GM12865 (cell line): ENCODE measurements around the gene CDC42BPG.

Source experiments
- DNase-seq: peaks from one replicate; pipeline ENCODE4 v3.0.0; 2010; ENCODE audit warnings: low read depth
- H3K4me3 ChIP-seq: 2 replicates; pipeline ENCODE4 v1.5.1; 2011; ENCODE audit warnings: mild to moderate bottlenecking, low read depth, low read length, control low read depth
- TF ChIP-seq, protein P1 (sequence below): IDR thresholded peaks from 2 replicates; pipeline ENCODE4 v1.5.1; 2011; ENCODE audit warnings: low read length, control low read depth, low read depth, inconsistent platforms; ENCODE audit not compliant: insufficient read depth; ENCODE audit errors: missing control alignments

Gene CDC42BPG

DNA sequence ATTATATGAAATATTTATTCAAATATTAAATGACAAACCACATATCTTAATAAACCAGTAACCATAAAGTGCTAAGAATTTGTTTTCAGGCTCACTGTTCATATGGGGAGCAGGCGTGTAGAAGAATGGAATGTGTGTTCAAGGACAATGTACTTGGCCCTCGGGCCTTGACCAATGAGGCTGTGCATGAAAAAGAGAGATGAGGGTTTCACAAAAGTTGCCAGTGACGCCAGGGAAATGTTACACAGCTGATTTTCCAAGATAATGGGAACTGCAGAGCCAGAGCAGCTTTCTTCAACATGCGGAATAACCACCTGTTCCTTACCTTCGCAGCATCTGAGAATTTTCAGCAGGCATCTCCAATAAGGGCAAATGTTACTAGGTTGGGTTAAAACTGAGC is 70.3 kb downstream of the CDC42BPG start:
- no peak for DNase-seq
- no peak overlapping the region for H3K4me3 ChIP-seq
- TF ChIP-seq, protein P1, sequence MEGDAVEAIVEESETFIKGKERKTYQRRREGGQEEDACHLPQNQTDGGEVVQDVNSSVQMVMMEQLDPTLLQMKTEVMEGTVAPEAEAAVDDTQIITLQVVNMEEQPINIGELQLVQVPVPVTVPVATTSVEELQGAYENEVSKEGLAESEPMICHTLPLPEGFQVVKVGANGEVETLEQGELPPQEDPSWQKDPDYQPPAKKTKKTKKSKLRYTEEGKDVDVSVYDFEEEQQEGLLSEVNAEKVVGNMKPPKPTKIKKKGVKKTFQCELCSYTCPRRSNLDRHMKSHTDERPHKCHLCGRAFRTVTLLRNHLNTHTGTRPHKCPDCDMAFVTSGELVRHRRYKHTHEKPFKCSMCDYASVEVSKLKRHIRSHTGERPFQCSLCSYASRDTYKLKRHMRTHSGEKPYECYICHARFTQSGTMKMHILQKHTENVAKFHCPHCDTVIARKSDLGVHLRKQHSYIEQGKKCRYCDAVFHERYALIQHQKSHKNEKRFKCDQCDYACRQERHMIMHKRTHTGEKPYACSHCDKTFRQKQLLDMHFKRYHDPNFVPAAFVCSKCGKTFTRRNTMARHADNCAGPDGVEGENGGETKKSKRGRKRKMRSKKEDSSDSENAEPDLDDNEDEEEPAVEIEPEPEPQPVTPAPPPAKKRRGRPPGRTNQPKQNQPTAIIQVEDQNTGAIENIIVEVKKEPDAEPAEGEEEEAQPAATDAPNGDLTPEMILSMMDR: no peak
